B cell (primary cell): ENCODE data around the gene TCEA3. TPM values are rescaled to one million over a fixed set of nuclear protein-coding genes. Genes with fewer than 3 reads are reported as not detected.

Experiments used
- ATAC-seq: fragments of 200-7000 bp; cut with Tn5 transposase; one replicate; pipeline ENCODE4 v1.10.0; 2021; ENCODE audit warnings: low read depth, mild to moderate bottlenecking, moderate number of reproducible peaks, moderate library complexity
- CTCF ChIA-PET: fragments of 350-600 bp; sonication (Branson Sonifier 250); formaldehyde crosslinking; loops from one replicate; lab custom pipeline; 2021; ENCODE audit warnings: antibody characterized with exemption, inconsistent platforms; lab: Charles Lee
- POLR2A ChIA-PET: fragments of 350-600 bp; sonication (Branson Sonifier 250); formaldehyde crosslinking; loops from one replicate; lab custom pipeline; 2021; ENCODE audit warnings: antibody characterized with exemption; lab: Charles Lee
- DNase-seq: peaks from one replicate; pipeline ENCODE4 v3.0.0; 2013
- H2AFZ ChIP-seq: 2 replicates; pipeline ENCODE4 v1.6.1; 2012; ENCODE audit warnings: mild to moderate bottlenecking, low read depth, low read length; ENCODE audit not compliant: insufficient read depth, poor library complexity, severe bottlenecking
- H3K27ac ChIP-seq, 2 donors: 1 replicate in 1 of 2; 2 replicates in 1 of 2; pipeline ENCODE4 v1.5.1; 2012 to 2013; ENCODE audit warnings: low read length in 2 of 2, mild to moderate bottlenecking in 2 of 2, moderate library complexity in 1 of 2
- H3K27me3 ChIP-seq, 4 experiments: fragments of 200-600 bp in 1 of 4; sonication (generic) in 1 of 4; replicated peaks in 1 of 4; 1 replicate in 2 of 4; 2 replicates in 2 of 4; pipeline versions ENCODE4 v1.6.1 to v1.7.0; 2013 to 2016; ENCODE audit warnings: low read length in 3 of 4, mild to moderate bottlenecking in 2 of 4, mixed read lengths in 1 of 4, moderate library complexity in 1 of 4; ENCODE audit not compliant: insufficient read depth in 4 of 4, control insufficient read depth in 3 of 4; ENCODE audit errors: control extremely low read depth in 1 of 4
- H3K36me3 ChIP-seq, 2 experiments: replicated peaks in 1 of 2; 1 replicate in 1 of 2; 2 replicates in 1 of 2; pipeline versions ENCODE4 v1.6.1 to v1.7.1; 2013; ENCODE audit warnings: low read length in 1 of 2; ENCODE audit not compliant: insufficient read depth in 2 of 2, control insufficient read depth in 1 of 2; ENCODE audit errors: control extremely low read depth in 1 of 2, extremely low read depth in 1 of 2
- H3K4me1 ChIP-seq, 2 donors: fragments of 200-600 bp in 1 of 2; sonication (generic) in 1 of 2; 1 replicate in 1 of 2; 2 replicates in 1 of 2; pipeline versions ENCODE4 v1.5.1 to v1.6.1; 2013 to 2017; ENCODE audit warnings: low read length in 2 of 2; ENCODE audit not compliant: control insufficient read depth in 2 of 2, insufficient read depth in 2 of 2
- H3K4me2 ChIP-seq: replicated peaks from 2 replicates; pipeline ENCODE3; 2012; ENCODE audit warnings: mild to moderate bottlenecking, low read depth, low read length; ENCODE audit not compliant: poor library complexity, severe bottlenecking
- H3K4me3 ChIP-seq, 5 experiments: fragments of 200-600 bp in 1 of 5; sonication (generic) in 1 of 5; 1 replicate in 3 of 5; 2 replicates in 2 of 5; pipeline versions ENCODE4 v1.5.1 to v1.7.0; 2011 to 2016; ENCODE audit warnings: low read length in 4 of 5, mild to moderate bottlenecking in 4 of 5, low read depth in 2 of 5, control low read depth in 1 of 5, moderate library complexity in 1 of 5; ENCODE audit not compliant: insufficient read depth in 1 of 5; ENCODE audit errors: control extremely low read depth in 1 of 5, extremely low read depth in 1 of 5
- H3K79me2 ChIP-seq: fragments of 200-600 bp; sonication (generic); one replicate; pipeline ENCODE4 v1.6.0; 2016; ENCODE audit warnings: low read length; ENCODE audit not compliant: control insufficient read depth, insufficient read depth
- H3K9ac ChIP-seq: fragments of 200-600 bp; sonication (generic); 2 replicates; pipeline ENCODE4 v1.6.1; 2017; ENCODE audit warnings: mild to moderate bottlenecking, low read length, moderate library complexity
- H3K9me3 ChIP-seq, 3 donors: one replicate each; pipeline versions ENCODE4 v1.6.1 to v1.7.1; 2013; ENCODE audit warnings: low read length in 2 of 3; ENCODE audit not compliant: control insufficient read depth in 2 of 3, insufficient read depth in 1 of 3; ENCODE audit errors: control extremely low read depth in 1 of 3
- H4K20me1 ChIP-seq: 2 replicates; pipeline ENCODE4 v1.6.0; 2012; ENCODE audit warnings: mild to moderate bottlenecking, low read length; ENCODE audit not compliant: insufficient read depth, control insufficient read depth, poor library complexity, severe bottlenecking
- H3K27ac Mint-ChIP-seq: one replicate; pipeline ENCODE4 v1.8.0; 2021; ENCODE audit warnings: mixed read lengths
- H3K27me3 Mint-ChIP-seq: one replicate; pipeline ENCODE4 v1.8.0; 2021; ENCODE audit warnings: mixed read lengths
- H3K4me1 Mint-ChIP-seq: one replicate; pipeline ENCODE4 v1.8.0; 2021; ENCODE audit warnings: mixed read lengths
- H3K4me3 Mint-ChIP-seq: one replicate; pipeline ENCODE4 v1.8.0; 2021; ENCODE audit warnings: mixed read lengths
- H3K9me3 Mint-ChIP-seq: one replicate; pipeline ENCODE4 v1.8.0; 2022; ENCODE audit warnings: mixed read lengths; ENCODE audit not compliant: insufficient read depth
- CTCF ChIP-seq: fragments of 200-600 bp; IDR thresholded peaks from one replicate; pipeline ENCODE4 v1.8.0; 2022; ENCODE audit warnings: antibody characterized with exemption, mild to moderate bottlenecking
- EZH2 ChIP-seq: IDR thresholded peaks from 2 replicates; pipeline ENCODE4 v1.6.1; 2012; ENCODE audit warnings: borderline replicate concordance, low read depth, mild to moderate bottlenecking, moderate library complexity, low read length; ENCODE audit not compliant: insufficient read depth, poor library complexity, severe bottlenecking
- WGBS: methylation state at CpG from one replicate; pipeline ENCODE4 v1.1.5; 2013; ENCODE audit warnings: missing lambda C conversion rate; ENCODE audit not compliant: insufficient coverage; 5-methylcytosine and 5-hydroxymethylcytosine counted together
- intact Hi-C: fragments of 100-400 bp; cut with micrococcal nuclease; formaldehyde crosslinking; loops from one replicate; pipeline ENCODE4 v1.10.0; 2022
- polyA minus RNA-seq: library from RNA; depleted of rRNA, polyadenylated mRNA; stranded (reverse); fragments of >200 nt; gene quantifications from 2 replicates; pipeline ENCODE4 v1.2.3, GENCODE V29; 2012
- polyA plus RNA-seq: library from polyadenylated mRNA; depleted of rRNA; stranded (reverse); fragments of >200 nt; gene quantifications from 2 replicates; pipeline ENCODE4 v1.2.3, GENCODE V29; 2012
- total RNA-seq, 2 donors: library from RNA; stranded (reverse); fragments of 120-200 nt in 1 of 2; gene quantifications; 1 replicate in 1 of 2; 2 replicates in 1 of 2; pipeline versions ENCODE4 v1.2.3 to v1.2.4, GENCODE V29; 2013 to 2022

The TCEA3 gene
- total RNA-seq (not detected in 2 replicates), polyA plus RNA-seq (0.22 and 0.58 TPM in 2 replicates), polyA minus RNA-seq (0.43 TPM in 1 of 2 replicates, not detected in the other)
- 8.9 TPM for total RNA-seq (2013)

DNA sequence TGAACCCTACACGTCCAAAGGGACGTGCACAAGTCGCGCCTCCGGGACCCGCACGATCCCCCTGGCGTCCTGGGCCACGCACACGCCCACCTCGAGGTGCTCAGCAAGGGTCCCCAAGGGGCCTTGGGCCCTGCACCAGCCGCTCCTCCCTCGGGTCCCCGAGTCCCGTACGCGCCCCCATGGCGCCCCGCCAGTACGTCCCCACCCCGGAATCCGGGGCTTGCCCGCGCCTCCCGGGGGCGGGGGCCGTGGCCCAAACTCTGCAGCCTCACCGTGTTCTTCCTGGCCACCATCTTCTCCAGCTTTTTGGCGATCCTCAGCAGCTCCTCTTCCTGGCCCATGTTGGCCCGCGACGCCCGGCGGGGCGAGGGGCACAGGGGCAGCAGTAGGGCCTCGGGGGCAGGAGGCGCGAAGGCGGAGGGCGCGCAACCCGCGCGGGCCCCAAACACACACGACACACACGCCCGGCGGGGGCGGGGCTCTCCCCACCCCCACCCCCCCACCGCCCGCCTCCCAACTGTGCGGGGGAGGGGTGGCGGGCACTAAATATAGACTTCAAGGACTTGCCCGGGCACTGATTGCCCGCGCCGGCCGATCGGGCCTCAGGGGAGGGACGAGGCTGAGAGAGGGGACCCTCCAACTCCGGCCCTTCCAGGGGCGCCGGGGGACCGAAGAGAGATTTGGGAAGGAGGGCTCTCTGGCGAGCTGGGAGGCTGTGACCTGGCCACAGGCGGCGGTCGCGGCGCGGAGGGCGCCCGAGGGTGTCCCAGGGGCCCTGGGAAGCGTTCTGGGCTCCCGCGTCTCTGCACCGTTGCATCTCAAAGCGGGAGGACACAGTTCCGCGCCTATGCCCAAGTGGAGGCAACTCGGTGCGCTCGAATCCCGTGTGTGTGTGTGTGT, at the start of gene TCEA3:
TCEA3 (minus strand) TSS at position 456 of the 900 bp plus-strand sequence; CDS start at position 341, 115 bp downstream.
- peak; percentile 36 for ATAC-seq
- H3K4me1 ChIP-seq, result peaks cover 21 to 27% of the 10 kb centered on the region in 2 donors
- no peak within 1 kb of the TSS for H3K27ac Mint-ChIP-seq
- peaks cover 21% of the 10 kb centered on the region for H3K4me1 Mint-ChIP-seq
- peaks cover 0 to 62% (median 28%) of the 10 kb centered on the region in 4 experiments for H3K27me3 ChIP-seq
- H3K4me3 ChIP-seq, result peak within 1 kb of the TSS in 4 of 5 experiments; percentile 25 to 58 (median 52)
- no peaks in the 10 kb centered on the region for H4K20me1 ChIP-seq
- H3K9me3 ChIP-seq, result peaks cover 0 to 6% (median 0%) of the 10 kb centered on the region in 3 donors
- no peaks in the 10 kb centered on the region for H3K79me2 ChIP-seq
- no peak within 1 kb of the TSS for H3K27ac ChIP-seq
- TF ChIP-seq EZH2 (no peak), CTCF (no peak)
- H3K36me3 ChIP-seq, result no peaks in the 10 kb centered on the region
- WGBS, result 2% methylated on average over 62 of the region's 84 CpGs
- H2AFZ ChIP-seq, result peak within 1 kb of the TSS; percentile 77
- peak; percentile 35 for DNase-seq
- H3K4me2 ChIP-seq, result peak within 1 kb of the TSS; percentile 89
- H3K9me3 Mint-ChIP-seq, result no peaks in the 10 kb centered on the region
- intact Hi-C loops, result no loop called here
- peaks cover 55% of the 10 kb centered on the region for H3K27me3 Mint-ChIP-seq
- peak within 1 kb of the TSS; percentile 89 for H3K4me3 Mint-ChIP-seq
- peak within 1 kb of the TSS; percentile 56 for H3K9ac ChIP-seq
- ChIA-PET POLR2A (interaction anchor here (0.7 kb wide), 3 partner anchors 49 to 507 kb away, joined by 3 to 4 read pairs (median 4); no protein-coding TSS in a partner anchor), CTCF (interaction anchor here (0.6 to 1.9 kb wide), 3 partner anchors 21 to 241 kb away, joined by 3 to 4 read pairs (median 4); no protein-coding TSS in a partner anchor)
